Activated gamma-delta T cell treated with Interleukin-2 at 50 U/mL for 16 hours (primary cell): Measurements from ENCODE around the gene NTN1.
"Not testable (repeated sequence)": the region's sequence is repeated elsewhere in the genome, so short reads cannot be mapped to it uniquely, and the experiment has no call there.

Experiments used
- DNase-seq: peaks from one replicate; pipeline ENCODE4 v3.0.0-alpha.2; 2020

Gene NTN1

DNA sequence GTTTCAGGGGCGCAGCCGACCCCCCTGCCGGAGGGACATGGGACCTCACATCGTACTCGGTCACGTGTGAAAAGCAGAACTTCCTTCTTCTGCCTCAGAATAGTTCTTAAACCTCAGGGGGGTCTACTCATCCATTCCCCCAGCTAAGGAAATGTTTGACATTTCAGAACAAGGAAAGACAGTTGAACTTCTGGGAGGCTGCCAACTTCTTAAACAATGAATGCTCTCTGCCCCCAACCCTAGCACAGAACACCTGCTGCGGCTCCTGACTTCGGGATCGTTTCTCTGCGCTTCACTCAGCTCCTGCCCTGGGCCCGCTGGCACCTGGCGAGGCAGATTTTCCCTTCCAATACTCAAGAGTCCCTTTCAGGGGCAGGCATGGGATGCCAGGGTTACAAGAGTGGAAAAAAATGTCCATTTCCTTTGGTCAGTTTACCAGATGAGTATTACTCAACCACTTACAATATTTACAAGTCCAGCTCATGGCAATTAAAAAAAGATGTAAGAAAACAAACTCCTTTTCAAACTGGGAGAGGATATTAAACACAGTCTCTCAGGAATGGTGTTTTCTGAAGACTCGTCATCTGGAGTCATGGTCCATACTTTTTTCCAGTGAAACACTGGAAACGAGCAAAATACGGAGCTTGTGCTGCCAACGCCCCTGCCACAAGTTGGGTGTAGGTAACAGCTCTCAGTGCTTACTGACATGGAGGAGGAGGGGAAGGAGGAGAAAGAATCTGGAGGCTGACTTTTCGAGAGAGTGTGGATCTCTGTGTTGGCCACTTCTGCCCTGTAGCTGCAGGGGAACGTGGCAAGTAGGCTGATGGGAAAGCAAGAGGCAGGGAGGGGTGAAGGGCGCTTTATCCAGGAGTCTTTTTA, 235.7 kb downstream of the NTN1 start:
- DNase-seq, result no peak

DNA sequence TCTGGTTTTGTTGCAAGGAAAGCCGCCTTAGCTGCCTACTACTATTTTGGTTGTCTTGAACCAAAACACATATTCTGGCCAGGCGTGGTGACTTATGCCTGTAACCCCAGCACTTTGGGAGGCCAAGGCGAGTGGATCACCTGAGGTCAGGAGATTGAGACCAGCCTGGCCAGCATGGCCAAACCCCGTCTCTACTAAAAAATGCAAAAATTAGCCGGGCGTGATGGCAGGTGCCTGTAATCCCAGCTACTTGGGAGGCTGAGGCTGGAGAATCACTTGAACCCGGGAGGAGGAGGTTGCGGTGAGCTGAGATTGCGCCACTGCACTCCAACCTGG, 236.3 kb downstream of the NTN1 start:
- not testable (repeated sequence) for DNase-seq

DNA sequence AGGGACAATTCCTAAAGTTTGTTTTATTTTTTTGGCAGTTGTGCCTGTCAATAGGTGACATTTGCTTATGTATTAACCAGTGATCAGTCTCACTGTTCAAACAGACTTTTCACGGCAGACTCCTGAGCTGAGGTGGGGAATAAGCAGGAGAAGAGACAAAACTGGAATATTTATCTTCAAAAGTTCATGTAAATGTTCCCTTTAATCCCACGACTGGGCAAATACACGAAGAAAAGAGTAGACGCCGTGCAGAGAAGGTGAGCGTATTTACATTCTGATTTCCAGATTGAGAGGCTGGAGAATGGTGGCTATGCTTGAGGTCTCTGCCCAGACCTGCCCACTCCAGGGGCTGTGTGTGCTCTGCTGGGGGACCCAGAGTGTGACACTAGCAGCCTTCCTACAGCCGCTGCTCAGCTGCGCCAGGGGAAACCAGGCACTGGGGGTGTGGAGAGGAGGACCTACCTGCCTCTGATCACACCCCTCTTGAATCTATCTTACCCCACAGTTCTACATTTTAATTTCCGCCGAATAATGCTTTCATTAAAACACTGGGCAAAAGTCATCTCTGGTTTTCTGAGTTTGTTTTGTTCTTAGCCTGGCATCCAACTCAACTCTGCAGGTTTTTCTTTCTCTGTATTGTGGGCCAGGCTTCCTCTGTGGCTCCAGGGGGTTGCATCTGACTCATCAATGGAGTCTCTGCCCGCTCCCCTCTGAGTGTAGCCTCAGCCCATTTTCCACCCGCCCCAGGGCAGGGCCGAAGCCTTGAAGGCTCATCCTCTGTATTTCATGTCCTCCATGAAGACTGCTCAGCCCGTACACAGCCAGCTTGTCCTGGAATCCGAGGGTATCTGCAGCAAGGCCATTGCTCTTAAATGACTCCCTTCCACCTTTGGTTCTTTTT, 237.1 kb downstream of the NTN1 start:
- DNase-seq, result no peak

DNA sequence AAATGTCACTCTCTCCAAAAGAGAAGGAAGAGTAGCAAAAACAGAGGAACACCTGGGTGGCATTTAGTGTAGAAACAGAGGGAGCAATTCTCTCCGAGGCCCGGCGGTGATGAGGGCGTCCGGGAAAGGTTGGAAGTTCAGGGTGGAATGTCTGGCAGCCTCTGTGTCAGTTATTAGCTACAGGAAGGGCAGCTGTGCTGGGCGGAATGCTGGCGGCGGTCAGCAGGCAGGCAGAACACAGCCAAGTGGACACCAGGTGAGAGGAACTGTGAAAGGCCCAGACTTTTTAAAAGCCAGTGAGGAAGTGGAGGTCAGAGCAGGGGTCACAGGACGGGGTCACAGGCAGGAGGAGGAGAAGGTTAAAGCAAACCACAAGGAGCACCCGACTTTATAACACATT, 238.1 kb downstream of the NTN1 start:
- DNase-seq, result no peak

DNA sequence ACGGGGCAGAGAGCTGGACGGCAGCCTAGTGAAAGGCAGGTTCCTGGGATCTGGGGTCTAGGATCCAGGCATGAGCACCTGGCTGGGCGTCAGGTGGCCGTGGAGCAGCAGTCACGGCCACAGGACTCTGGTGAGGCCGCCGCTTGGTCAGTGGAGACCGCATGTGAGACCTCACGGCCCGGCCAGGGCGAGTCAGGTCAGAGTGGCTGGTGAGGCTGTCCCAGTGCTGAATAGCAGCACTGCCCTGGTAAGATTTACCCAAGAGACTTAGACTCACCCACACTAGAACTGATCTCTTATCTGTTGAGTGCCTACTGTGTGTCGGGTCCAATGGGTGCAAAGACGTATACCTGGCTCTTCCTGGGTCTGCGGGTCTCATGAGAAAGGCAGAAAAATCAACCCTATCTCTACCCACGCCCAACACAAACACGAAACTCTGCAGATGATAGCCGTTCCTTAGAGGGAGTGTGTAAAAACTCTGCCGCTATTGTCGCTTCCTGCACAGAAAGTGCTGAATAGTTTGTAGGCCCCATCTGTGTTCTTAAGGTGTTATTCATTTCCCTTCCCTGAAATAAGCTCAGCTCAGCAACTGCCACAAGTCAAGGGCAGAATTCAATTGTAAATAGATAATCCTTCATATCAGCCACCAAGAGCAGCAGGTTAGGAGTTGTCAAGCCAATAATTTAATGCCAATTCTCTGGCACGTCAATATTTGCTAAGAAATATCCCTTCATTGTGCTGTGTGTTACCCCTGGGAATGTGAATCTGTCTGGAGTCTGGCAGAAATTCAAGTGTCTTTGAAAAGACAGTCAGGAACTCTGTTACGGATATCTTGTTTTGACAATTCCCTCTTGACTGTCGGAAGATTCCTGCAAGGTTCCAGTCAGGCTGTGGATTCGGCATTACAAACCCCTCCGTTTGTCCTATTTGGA, 240.0 kb downstream of the NTN1 start:
- no peak for DNase-seq

DNA sequence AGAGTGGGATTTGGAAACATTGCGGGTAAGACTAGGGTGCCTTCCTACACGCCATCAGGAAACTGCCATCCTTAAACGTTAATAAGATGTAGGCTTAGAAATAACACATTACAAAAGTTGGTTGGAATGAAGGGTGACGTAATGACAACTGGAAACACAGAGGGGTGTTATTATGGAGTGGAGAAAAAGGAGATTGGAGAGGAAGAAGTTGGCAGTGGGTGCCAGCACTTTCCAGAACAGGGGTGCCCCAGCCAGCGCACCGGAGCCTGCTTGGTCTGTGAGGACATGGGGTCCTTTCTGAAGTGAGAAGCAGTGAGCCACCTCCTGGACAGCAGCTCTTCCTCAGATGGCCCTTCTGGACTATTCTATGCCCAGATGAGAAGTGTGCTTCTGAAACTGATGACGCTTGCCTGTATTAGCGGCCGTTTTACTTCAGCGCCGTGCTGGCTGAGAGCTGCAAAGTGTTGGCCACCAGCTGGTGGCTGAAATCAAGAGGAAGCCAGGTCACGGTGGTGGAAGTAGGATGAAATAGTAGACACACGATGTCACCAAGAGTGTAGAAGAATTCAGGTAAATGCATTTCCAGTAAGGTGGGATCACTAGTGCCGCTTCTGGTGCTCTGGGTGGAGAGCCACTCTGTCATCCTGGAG, 244.8 kb downstream of the NTN1 start:
- DNase-seq, result no peak

DNA sequence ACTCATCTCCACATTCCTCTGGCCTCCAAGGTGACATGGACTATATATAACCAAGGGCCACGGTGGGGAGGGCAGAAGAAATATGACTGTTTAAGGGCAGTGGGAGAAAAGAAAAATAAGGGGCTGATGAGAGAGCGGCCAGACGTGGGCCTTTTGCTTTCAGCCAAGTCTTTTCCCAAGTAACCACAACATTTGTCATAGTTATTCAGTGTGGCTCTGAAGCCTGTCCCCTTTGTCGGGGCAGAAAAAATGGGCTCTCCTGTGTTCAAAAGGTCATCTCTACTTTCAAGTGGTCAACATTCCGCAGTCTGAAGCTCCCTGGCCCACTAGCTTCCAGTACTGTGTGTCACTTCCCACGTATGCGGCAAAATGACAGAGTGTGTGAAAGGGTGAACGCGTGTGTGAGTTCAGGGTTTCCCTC, 245.4 kb downstream of the NTN1 start:
- DNase-seq, result no peak

DNA sequence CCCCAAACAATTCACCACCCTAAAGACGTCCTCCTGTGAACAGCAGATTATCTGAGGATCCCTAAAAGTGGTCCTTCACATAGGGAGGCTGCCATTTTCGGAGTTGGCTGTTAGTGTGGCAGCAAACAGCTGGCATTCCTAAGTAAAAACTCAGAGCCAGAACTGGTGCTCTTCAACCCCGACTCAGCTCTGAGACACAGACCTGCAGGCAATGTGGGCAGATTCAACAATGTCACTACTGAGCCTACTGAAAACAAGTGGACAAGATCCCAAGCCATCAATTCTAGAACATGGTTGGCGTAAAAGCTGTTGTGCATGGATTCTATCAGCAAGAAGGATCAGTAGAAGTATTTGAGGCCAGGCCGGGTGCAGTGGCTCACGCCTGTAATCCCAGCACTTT, 247.2 kb downstream of the NTN1 start:
- DNase-seq, result no peak

DNA sequence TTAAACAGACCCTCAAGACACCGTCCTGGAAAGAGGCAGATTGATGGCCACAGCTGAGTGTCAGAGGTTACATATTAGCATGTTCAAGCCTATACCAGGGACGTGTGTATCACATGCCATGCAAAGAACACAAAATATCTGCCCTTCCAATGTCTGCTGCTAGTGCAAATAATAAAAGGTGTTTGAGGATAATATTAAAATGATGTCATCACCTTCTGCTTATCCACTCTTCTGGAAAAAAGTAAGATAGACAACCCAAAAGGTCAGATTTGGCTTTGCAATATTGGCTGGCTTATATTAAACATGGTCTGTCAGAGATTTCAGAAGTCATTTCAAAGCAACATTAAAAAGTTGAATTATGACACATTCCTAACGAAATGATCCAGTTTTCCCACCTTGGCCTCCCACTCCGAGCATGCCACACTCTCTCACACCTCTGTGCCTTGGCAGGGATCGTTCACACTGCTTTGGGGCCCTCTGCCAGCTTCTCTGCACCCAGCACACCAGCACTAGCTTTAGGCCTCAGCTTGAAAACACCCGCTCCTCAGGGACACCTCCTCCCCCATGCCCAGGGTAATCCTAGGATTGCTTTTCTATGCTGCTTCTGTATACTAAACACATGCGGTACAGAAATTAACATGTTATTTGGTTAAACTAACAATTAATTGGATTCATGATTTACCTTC, 248.2 kb downstream of the NTN1 start:
- no peak for DNase-seq

DNA sequence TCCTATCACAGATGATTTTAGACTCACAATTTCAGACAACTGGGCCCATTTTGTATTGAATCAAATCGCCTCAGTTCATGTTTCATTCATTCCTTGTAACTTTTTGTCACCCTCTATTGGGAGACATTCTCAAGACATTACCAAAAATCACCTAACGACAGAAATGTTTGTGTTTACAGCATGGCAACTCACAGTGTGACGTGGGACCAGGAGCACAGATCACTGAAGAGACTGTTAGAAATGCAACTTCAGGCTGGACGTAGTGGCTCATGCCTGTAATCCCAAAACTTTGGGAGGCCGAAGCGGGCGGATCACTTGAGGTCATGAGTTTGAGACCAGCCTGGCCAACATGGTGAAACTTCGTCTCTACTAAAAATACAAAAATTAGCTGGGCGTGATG, 249.6 kb downstream of the NTN1 start:
- no peak for DNase-seq

DNA sequence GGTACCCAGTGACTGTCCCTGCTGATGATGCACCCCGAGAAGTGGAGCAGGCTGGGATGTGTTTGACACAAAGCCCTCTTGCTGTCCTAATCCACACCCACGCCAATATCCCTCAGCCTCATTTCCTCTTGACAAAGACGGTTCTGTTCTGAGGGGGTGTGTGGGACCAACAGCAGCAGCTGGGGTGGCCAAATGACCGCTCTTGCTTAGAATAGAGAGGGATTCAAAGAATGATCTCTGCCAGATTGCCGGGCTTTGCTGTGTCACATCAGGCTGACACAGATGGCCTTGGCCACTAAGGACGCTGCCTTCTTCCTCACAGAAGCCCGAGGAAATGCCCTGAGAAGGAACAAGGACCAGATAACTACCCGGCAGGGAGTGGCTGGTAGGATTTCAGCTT, 250.7 kb downstream of the NTN1 start:
- no peak for DNase-seq

DNA sequence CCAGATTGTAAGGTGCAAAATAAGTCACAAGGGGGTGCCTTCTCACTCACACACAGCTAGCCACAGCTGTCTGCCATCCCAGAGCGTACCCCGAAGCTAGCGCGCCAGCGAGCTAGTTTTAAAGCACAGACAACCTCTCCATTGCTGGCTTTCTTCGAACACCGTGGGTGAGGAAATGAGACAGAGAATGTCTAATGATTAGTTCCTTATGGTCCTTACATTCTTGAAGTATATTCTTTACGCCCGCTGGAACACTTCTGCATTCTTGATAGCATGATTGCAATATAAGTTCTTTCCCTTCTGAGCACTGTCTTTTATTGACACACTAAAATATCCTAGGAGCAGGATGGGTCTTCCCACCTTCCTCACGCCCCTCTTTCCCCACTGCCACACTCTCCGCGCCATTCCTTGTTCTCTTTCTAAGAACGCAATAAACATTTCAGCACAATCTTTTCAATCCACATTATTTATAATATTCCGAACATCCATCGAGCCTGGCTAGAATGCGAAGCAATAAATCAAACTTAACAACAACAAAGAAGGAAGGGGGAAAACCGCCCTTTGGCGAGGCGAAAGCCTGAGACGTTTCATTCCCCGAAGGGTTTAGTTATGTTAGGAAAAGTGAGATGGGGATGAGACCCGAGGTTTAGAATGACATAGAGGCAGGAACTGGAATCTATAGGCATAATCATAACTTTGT, 251.3 kb downstream of the NTN1 start:
- DNase-seq, result no peak

DNA sequence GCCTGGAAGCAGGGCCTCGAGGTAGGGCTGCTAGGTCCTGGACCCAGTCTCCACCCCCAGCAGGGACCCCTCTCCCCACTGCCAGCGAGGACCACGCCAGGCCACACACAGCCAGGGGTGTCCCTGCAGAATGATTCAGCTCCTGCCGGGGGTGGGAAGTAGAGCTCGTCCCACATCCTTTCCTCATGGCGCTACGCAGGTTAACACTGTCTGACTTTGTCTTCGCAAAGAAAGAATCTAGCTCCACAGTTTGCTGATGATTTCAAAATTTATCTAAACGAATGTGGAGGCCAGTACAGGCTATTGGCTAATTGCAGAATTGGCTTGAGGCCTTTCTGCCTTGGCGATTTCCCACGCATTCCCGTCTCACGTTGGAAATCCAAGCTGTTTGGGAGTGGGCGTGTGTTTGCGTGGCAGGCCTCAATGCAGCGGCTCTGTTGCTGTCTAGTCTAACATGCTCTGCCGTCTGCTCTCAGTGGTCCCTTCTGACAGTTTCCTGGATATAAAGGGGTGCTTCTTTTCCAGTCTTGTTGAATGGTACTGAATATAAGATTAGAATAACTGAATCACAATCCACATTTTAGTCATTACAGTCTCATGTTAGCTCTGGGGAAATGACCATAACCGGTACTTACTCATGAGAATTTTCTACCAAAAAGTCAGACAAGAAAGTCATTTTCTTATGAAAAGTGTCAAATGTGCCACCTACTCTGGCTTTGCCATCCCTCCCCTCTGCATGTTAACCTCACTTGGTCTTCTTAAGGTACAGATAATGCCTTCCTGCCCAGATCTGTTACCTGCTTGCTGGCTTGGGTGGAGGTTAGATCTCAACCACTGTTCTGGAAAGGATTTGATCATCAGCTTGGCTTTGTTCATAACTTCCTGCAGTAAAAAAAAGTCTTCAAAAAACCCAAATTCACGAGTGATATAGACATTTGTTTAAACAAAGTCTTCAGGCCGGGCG, 252.4 kb downstream of the NTN1 start:
- DNase-seq, result no peak

DNA sequence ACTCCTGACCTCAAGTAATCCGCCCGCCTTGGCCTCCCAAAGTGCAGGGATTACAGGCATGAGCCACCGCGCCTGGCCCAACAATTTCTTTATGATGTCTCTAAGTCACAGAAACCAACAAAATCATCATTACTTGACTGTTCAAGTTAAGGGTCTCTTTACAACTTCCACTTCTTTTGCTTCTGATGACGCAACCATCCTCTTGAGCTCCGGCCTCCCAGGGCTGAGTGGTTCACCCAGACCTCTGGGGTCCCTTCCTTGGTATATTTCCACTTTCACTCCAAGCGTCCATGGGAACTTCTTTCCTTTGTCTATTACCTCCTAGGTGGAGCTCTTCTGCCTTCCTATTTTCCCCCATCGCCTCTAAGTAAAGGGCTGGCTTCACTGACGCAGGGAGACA, 253.7 kb downstream of the NTN1 start:
- DNase-seq, result no peak

DNA sequence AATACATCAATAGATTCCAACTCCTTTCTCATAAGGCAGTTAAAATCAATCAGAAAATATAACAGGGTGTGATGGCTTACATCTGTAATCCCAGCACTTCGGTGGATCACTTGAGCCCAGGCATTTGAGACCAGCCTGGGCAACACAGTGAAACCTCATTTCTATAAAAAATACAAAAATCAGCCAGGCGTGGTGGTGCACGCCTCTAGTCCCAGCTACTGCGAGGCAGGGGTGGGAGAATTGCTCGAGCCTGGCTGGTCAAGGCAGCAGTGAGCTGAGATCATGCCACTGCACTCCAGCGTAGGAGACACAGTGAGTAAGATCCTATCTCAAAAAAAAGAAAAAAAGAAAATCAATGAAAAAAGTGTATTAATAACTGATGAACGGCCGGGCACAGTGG, 258.6 kb downstream of the NTN1 start:
- DNase-seq, result no peak

DNA sequence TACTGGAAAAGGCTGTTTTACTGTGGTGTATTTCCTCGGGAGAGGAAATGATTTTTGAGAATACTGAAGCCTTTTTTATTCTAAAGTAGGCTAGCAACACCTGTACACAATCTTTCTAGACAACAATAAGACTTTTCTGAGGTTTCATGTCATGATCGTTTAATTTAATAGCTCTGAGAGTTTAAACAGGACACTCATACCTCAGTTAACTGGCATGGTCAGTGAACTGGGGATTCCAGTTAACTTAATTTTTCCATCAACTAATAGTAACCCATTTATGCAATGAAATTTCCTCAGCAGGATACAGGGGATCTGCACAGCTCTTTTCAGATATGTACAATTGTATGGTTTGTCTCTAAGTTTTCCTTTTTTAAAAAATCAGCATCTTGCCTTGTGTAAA, 262.6 kb downstream of the NTN1 start:
- no peak for DNase-seq

DNA sequence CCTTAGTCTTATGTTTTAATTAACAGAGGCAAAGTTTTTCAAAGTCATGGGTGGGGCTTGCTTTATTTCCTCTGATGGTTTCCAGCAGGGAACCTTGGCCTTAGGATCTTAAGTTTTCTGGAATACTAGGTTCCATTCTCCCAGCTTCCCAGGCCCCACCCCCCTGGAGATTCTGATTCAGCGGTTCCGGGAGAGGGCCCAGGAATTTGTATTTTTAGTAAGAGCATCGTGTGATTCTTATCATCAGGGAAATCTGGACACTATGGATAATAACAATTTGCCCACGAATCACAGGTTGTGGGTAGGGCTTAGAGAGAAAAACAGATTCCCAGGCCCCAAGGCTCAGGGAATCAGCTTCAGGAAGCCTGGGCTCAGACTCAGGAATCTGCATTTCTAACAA, 263.6 kb downstream of the NTN1 start:
- DNase-seq, result no peak

DNA sequence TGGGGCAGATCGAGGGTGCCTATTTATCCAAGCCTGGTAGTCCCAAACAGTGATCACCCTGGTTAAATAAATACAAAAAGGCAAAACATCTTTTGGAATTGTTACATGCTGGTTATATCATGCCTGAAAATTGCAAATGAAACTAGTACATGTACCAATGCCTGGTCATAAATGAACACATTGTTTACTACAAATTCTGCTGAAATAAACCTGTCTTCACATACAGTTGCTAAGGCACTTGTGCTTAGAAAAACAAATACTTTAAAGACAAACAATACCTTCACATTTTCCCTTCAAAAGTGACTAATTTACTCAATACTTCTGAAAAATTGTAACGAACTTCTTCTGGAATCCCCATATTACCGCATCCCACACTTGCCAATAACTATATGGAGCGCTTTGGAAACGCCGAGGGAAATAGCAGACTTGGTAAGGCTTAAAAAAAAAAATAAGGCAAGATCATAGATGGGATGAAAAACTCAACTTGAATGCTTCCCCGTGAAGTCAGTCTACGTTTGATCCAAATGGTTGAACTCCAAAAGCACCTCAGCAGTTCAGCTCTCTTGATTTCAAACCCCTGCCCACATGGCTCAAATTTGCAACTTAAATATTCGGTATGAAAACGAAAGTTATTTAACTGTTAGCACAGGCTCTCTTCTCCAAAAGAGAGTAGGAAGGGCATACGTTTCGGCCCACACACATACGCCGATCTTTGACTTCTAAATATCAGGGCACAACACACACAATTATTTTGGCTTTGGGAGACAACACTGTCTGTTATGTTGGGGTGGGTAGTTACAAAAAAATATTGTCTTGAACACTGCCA, 264.5 kb downstream of the NTN1 start:
- no peak for DNase-seq

DNA sequence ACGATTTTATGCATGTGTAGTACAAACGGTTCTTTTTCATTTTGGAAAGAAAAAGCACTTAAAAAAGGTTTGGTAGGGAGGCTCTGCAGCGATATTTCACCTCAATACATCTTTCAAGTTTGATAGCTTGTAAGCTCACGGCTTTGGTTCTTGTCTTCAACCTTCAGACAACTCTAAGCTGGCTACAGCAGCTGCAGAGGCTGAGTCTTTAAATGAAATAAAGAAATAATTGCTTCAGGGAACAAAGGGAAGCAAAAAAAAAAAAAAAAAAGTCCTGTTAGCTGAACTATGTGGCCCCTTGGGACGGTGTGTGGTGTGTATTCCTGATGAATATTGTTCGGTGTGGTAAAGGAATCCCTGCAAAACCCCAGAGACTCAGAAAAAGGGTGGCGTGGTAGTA, 265.1 kb downstream of the NTN1 start:
- no peak for DNase-seq
